SK-N-SH treated with all-trans-retinoic acid at 6 μM for 48 hours (cell line): ENCODE measurements around the gene PLEKHA3.

Experiments used
- ATAC-seq: fragments of 200-7000 bp; cut with Tn5 transposase; 3 replicates; pipeline ENCODE4 v1.9.1; 2020; ENCODE audit warnings: mild to moderate bottlenecking, moderate library complexity
- ESRRG ChIP-seq: fragments of 250-450 bp; sonication (Bioruptor Pico); IDR thresholded peaks from 2 replicates; pipeline ENCODE4 v1.6.1; 2021; ENCODE audit warnings: mild to moderate bottlenecking
- GLIS3 ChIP-seq: fragments of 250-450 bp; sonication (Bioruptor Pico); IDR thresholded peaks from 2 replicates; pipeline ENCODE4 v1.5.0; 2020; ENCODE audit warnings: mild to moderate bottlenecking, moderate library complexity
- ISL1 ChIP-seq: fragments of 250-450 bp; sonication (Bioruptor Pico); IDR thresholded peaks from 2 replicates; pipeline ENCODE4 v2.1.2; 2022; ENCODE audit warnings: mild to moderate bottlenecking, moderate library complexity
- OSR1 ChIP-seq: fragments of 250-450 bp; sonication (Bioruptor Pico); IDR thresholded peaks from 2 replicates; pipeline ENCODE4 v1.8.0; 2022; ENCODE audit warnings: moderate library complexity, mild to moderate bottlenecking, inconsistent platforms
- PPARA ChIP-seq: fragments of 250-450 bp; sonication (Bioruptor Pico); IDR thresholded peaks from 2 replicates; pipeline ENCODE4 v1.5.0; 2020; ENCODE audit warnings: mild to moderate bottlenecking, borderline replicate concordance
- SNAI2 ChIP-seq: fragments of 250-450 bp; sonication (Bioruptor Pico); IDR thresholded peaks from 2 replicates; pipeline ENCODE4 v1.5.0; 2020; ENCODE audit warnings: mild to moderate bottlenecking, moderate library complexity
- TCF4 ChIP-seq: fragments of 250-450 bp; sonication (Bioruptor Pico); IDR thresholded peaks from 2 replicates; pipeline ENCODE4 v1.8.0; 2021; ENCODE audit warnings: mild to moderate bottlenecking, moderate library complexity, borderline replicate concordance
- TOX ChIP-seq: fragments of 250-450 bp; sonication (Bioruptor Pico); IDR thresholded peaks from 2 replicates; pipeline ENCODE4 v1.8.0; 2021; ENCODE audit warnings: mild to moderate bottlenecking, moderate library complexity, borderline replicate concordance
- ZC3H10 ChIP-seq: fragments of 250-450 bp; sonication (Bioruptor Pico); IDR thresholded peaks from 2 replicates; pipeline ENCODE4 v1.5.1; 2021; ENCODE audit warnings: mild to moderate bottlenecking, moderate library complexity
- ZFP30 ChIP-seq: fragments of 450-650 bp; formaldehyde crosslinking; IDR thresholded peaks from 2 replicates; pipeline ENCODE4 v1.5.0; 2022; ENCODE audit warnings: mild to moderate bottlenecking, moderate library complexity
- ZNF565 ChIP-seq: fragments of 450-650 bp; formaldehyde crosslinking; conservative IDR thresholded peaks from 2 replicates; pipeline ENCODE4 v1.5.0; 2020; ENCODE audit warnings: low read depth, mild to moderate bottlenecking, moderate library complexity
- ZNF70 ChIP-seq: fragments of 450-650 bp; formaldehyde crosslinking; IDR thresholded peaks from 2 replicates; pipeline ENCODE4 v1.5.0; 2020; ENCODE audit warnings: mild to moderate bottlenecking, moderate library complexity
- ZNF8 ChIP-seq: fragments of 450-650 bp; formaldehyde crosslinking; IDR thresholded peaks from 2 replicates; pipeline ENCODE4 v1.5.0; 2020; ENCODE audit warnings: mild to moderate bottlenecking, moderate library complexity
- TF ChIP-seq, protein P1 (sequence below): fragments of 250-450 bp; sonication (Bioruptor Pico); IDR thresholded peaks from 2 replicates; pipeline ENCODE4 v1.5.0; 2020; ENCODE audit warnings: mild to moderate bottlenecking, moderate library complexity
- TF ChIP-seq, protein P2 (sequence below): fragments of 250-450 bp; sonication (Bioruptor Pico); IDR thresholded peaks from 2 replicates; pipeline ENCODE4 v1.8.0; 2020; ENCODE audit warnings: mild to moderate bottlenecking, moderate library complexity, borderline replicate concordance
- TF ChIP-seq, protein P3 (sequence below): fragments of 250-450 bp; sonication (Bioruptor Pico); IDR thresholded peaks from 2 replicates; pipeline ENCODE4 v1.5.1; 2020; ENCODE audit warnings: low read depth, mild to moderate bottlenecking, moderate library complexity
- TF ChIP-seq, protein P4 (sequence below): fragments of 250-450 bp; sonication (Bioruptor Pico); IDR thresholded peaks from 2 replicates; pipeline ENCODE4 v1.5.1; 2021; ENCODE audit warnings: mild to moderate bottlenecking, moderate library complexity
- TF ChIP-seq, protein P5 (sequence below): fragments of 250-450 bp; sonication (Bioruptor Pico); IDR thresholded peaks from 2 replicates; pipeline ENCODE4 v1.8.0; 2021; ENCODE audit warnings: low read depth, mild to moderate bottlenecking, moderate library complexity, borderline replicate concordance

The PLEKHA3 gene

DNA sequence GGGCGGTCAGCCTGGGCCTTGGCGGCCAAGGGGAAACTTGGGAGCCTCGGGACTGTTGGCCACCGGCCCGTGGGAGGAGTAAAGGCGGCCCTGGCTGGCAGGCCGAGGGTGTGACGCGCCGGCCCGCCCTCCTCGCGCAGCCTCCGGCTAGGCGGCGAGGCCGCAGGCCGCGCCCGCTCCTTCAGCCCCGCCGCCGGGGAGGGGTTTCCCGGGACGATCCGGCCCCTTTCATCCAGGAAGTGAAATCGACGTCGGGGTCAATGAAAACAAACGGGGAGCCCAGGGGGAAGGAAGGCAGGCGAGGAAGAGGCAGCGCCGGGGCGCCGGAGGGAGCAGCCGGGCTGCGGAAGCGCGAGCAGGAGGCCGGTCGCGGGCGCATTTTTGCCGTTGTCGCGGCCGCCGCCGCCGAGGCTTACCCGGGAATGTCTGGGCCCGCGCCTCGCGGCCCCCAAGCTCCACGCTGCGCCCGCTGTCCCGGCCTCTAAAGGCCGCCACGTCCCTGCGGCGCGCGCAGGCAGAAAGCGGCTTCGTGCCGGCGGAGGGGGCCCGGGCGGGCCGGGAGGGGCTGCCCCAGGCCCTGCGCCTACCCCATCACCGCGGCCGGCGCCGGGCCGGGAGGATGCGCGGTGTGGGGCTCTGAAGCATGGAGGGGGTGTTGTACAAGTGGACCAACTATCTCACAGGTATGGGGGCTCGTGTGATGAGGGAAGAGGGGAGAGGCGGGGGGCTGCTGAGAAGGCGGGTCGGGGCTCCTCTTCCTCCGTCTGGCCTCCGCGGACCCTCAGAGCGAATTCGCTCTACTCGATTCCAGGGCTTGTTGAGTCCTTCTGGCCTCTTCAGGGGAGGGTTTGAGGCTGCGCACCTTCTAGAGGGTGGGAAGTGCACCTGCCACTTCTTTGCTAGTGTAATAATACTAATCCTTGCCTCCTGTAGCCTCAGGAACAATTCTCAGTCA lies at the start of gene PLEKHA3:
TSS of gene PLEKHA3 (plus strand) at position 231 of the 955 bp plus-strand sequence. CDS start at position 644, 413 bp downstream.
- ATAC-seq, result peak; percentile 92
- TF ChIP-seq OSR1 (CRISPR knock-in tag), result no peak
- no peak for TF ChIP-seq ZNF565
- TF ChIP-seq, protein P1, sequence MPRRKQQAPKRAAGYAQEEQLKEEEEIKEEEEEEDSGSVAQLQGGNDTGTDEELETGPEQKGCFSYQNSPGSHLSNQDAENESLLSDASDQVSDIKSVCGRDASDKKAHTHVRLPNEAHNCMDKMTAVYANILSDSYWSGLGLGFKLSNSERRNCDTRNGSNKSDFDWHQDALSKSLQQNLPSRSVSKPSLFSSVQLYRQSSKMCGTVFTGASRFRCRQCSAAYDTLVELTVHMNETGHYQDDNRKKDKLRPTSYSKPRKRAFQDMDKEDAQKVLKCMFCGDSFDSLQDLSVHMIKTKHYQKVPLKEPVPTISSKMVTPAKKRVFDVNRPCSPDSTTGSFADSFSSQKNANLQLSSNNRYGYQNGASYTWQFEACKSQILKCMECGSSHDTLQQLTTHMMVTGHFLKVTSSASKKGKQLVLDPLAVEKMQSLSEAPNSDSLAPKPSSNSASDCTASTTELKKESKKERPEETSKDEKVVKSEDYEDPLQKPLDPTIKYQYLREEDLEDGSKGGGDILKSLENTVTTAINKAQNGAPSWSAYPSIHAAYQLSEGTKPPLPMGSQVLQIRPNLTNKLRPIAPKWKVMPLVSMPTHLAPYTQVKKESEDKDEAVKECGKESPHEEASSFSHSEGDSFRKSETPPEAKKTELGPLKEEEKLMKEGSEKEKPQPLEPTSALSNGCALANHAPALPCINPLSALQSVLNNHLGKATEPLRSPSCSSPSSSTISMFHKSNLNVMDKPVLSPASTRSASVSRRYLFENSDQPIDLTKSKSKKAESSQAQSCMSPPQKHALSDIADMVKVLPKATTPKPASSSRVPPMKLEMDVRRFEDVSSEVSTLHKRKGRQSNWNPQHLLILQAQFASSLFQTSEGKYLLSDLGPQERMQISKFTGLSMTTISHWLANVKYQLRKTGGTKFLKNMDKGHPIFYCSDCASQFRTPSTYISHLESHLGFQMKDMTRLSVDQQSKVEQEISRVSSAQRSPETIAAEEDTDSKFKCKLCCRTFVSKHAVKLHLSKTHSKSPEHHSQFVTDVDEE (CRISPR knock-in tag), result no peak
- TF ChIP-seq TCF4 (CRISPR knock-in tag), result no peak
- TF ChIP-seq, protein P2, sequence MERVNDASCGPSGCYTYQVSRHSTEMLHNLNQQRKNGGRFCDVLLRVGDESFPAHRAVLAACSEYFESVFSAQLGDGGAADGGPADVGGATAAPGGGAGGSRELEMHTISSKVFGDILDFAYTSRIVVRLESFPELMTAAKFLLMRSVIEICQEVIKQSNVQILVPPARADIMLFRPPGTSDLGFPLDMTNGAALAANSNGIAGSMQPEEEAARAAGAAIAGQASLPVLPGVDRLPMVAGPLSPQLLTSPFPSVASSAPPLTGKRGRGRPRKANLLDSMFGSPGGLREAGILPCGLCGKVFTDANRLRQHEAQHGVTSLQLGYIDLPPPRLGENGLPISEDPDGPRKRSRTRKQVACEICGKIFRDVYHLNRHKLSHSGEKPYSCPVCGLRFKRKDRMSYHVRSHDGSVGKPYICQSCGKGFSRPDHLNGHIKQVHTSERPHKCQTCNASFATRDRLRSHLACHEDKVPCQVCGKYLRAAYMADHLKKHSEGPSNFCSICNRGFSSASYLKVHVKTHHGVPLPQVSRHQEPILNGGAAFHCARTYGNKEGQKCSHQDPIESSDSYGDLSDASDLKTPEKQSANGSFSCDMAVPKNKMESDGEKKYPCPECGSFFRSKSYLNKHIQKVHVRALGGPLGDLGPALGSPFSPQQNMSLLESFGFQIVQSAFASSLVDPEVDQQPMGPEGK (CRISPR knock-in tag), result no peak
- TF ChIP-seq ISL1, result no peak
- TF ChIP-seq ZNF8 (CRISPR knock-in tag), result no peak
- TF ChIP-seq ESRRG (CRISPR knock-in tag), result no peak
- TF ChIP-seq TOX (CRISPR knock-in tag), result no peak
- no peak for TF ChIP-seq ZNF70 (CRISPR knock-in tag)
- TF ChIP-seq, protein P3, sequence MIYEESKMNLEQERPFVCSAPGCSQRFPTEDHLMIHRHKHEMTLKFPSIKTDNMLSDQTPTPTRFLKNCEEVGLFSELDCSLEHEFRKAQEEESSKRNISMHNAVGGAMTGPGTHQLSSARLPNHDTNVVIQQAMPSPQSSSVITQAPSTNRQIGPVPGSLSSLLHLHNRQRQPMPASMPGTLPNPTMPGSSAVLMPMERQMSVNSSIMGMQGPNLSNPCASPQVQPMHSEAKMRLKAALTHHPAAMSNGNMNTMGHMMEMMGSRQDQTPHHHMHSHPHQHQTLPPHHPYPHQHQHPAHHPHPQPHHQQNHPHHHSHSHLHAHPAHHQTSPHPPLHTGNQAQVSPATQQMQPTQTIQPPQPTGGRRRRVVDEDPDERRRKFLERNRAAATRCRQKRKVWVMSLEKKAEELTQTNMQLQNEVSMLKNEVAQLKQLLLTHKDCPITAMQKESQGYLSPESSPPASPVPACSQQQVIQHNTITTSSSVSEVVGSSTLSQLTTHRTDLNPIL (CRISPR knock-in tag), result no peak
- TF ChIP-seq ZFP30 (CRISPR knock-in tag), result no peak

DNA sequence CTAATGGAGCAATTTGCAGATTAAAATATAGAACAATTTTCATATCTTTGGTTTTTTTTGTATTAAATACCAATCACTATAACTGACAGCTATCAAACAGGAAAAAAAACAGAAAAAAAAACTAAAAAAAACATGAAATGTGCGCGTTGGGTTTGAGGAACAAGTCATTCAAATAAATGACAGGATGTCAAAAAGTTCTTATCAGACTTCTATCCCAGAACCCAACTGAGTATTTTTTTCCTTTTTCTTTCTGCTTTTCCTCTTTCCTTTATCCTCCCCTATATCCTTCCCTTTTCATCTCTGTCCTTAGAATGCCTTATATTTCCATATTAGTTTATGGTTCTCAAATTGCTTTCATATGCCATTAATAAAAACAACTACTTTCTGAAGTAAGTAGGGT lies 43.6 kb upstream of the PLEKHA3 start:
- TF ChIP-seq ISL1 (no peak), ZFP30 (CRISPR knock-in tag) (no peak), PPARA (no peak), TOX (CRISPR knock-in tag) (no peak)
- TF ChIP-seq, protein P3 (CRISPR knock-in tag), result no peak
- no peak for ATAC-seq

DNA sequence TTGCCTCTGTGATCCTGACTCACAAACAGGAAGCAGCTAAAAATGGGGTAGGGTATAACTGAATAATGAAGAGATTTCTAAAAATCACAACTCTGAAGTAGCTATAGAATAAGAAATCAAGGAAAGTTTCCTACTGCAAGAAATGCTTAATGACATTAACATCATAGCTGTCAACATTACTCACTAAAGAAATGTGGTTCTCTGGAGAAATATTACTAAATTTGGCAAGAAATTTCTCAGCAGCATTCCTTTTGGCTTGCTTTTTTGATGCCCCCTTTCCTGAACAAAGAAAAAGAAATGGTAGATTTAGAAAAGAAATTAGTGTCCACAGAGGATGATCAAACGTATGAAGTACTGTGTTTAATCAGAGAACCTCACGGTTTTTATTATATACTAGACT lies 38.8 kb upstream of the PLEKHA3 start:
- ATAC-seq, result no peak
- TF ChIP-seq TOX (CRISPR knock-in tag), result no peak
- TF ChIP-seq, protein P4, sequence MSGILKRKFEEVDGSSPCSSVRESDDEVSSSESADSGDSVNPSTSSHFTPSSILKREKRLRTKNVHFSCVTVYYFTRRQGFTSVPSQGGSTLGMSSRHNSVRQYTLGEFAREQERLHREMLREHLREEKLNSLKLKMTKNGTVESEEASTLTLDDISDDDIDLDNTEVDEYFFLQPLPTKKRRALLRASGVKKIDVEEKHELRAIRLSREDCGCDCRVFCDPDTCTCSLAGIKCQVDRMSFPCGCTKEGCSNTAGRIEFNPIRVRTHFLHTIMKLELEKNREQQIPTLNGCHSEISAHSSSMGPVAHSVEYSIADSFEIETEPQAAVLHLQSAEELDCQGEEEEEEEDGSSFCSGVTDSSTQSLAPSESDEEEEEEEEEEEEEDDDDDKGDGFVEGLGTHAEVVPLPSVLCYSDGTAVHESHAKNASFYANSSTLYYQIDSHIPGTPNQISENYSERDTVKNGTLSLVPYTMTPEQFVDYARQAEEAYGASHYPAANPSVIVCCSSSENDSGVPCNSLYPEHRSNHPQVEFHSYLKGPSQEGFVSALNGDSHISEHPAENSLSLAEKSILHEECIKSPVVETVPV (CRISPR knock-in tag), result no peak
- TF ChIP-seq TCF4 (CRISPR knock-in tag), result no peak
- TF ChIP-seq SNAI2 (CRISPR knock-in tag), result no peak
- TF ChIP-seq, protein P5, sequence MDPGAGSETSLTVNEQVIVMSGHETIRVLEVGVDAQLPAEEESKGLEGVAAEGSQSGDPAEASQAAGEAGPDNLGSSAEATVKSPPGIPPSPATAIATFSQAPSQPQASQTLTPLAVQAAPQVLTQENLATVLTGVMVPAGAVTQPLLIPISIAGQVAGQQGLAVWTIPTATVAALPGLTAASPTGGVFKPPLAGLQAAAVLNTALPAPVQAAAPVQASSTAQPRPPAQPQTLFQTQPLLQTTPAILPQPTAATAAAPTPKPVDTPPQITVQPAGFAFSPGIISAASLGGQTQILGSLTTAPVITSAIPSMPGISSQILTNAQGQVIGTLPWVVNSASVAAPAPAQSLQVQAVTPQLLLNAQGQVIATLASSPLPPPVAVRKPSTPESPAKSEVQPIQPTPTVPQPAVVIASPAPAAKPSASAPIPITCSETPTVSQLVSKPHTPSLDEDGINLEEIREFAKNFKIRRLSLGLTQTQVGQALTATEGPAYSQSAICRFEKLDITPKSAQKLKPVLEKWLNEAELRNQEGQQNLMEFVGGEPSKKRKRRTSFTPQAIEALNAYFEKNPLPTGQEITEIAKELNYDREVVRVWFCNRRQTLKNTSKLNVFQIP (CRISPR knock-in tag), result no peak
- TF ChIP-seq GLIS3, result no peak
- no peak for TF ChIP-seq ZC3H10
